Pancreas (tissue), 10 donors: ENCODE measurements around the gene BUB1B. TPM values are rescaled to one million over a fixed set of nuclear protein-coding genes. Genes with fewer than 3 reads are reported as not detected.
A peak's percentile ranks its signal among the peaks of the same experiment; 100 is the strongest.
"Not testable (repeated sequence)": the region's sequence is repeated elsewhere in the genome, so short reads cannot be mapped to it uniquely, and the experiment has no call there.

ENCODE experiments used
- ATAC-seq, 4 donors: fragments of 200-7000 bp; cut with Tn5 transposase; one replicate each; pipeline versions ENCODE4 v1.8.0 to v1.9.1; 2020; ENCODE audit warnings: mild to moderate bottlenecking in 4 of 4, moderate library complexity in 4 of 4
- DNase-seq, 6 donors: peaks; one replicate each; pipeline ENCODE4 v3.0.0-alpha.2; 2020
- FAIRE-seq: peaks from 2 replicates; lab custom pipeline; 2012; peaks lifted over from hg19 to GRCh38; lab: Jason Lieb, UNC
- H3K27ac ChIP-seq, 4 donors: fragments of 200-600 bp; sonication (generic); 1 replicate in 3 of 4; 2 replicates in 1 of 4; pipeline versions ENCODE4 v1.5.0 to v1.8.0; 2020
- H3K27me3 ChIP-seq, 4 donors: fragments of 200-600 bp; one replicate each; pipeline ENCODE4 v1.8.0; 2021
- H3K36me3 ChIP-seq, 3 donors: fragments of 200-600 bp; sonication (generic) in 1 of 3; one replicate each; pipeline versions ENCODE4 v1.5.0 to v1.8.0; 2020 to 2021
- H3K4me1 ChIP-seq, 3 donors: fragments of 200-600 bp; one replicate each; pipeline ENCODE4 v1.8.0; 2021
- H3K4me3 ChIP-seq, 4 donors: fragments of 200-600 bp; sonication (generic) in 2 of 4; one replicate each; pipeline versions ENCODE4 v1.5.0 to v1.8.0; 2020 to 2021
- H3K9me3 ChIP-seq, 4 donors: fragments of 200-600 bp; one replicate each; pipeline ENCODE4 v1.8.0; 2021
- WGBS, 2 donors: extraction: QIAGEN DNeasy Blood & Tissue Kit; methylation state at CpG; one replicate each; pipeline ENCODE4 v1.1.7; 2013; 5-methylcytosine and 5-hydroxymethylcytosine counted together
- intact Hi-C, 3 donors: fragments of 100-400 bp; cut with DNase I; formaldehyde crosslinking; loops; one replicate each; pipeline versions ENCODE4 v1.11.1 to v1.14.2; 2022
- polyA plus RNA-seq, 2 donors: library from polyadenylated mRNA; stranded (reverse); fragments of 200-250 nt; gene quantifications; one replicate each; pipeline ENCODE4 v1.2.3, GENCODE V29; 2013
- total RNA-seq, 6 donors: library from RNA; stranded (reverse); fragmentation: NEBNext Ultra II Directional in 4 of 6; extraction: Animal tissue kit (Norgen Biotek cat#: 25700) in 4 of 6; gene quantifications; one replicate each; pipeline versions ENCODE4 v1.2.1 to v1.2.4, GENCODE V29; 2021 to 2023
- TF ChIP-seq, protein P1 (sequence below), 4 donors: fragments of 200-600 bp; sonication (generic) in 3 of 4; IDR thresholded peaks; one replicate each; pipeline versions ENCODE4 v1.5.0 to v1.8.0; 2021; ENCODE audit warnings: antibody characterized with exemption in 4 of 4
- donor health status: healthy with polysubstance abuse.
- donor health status: DM: no; HTN: no; CAD: no; lungs with moderate emphysema.
- donor health status: DM: no; HTN: no; CAD: no.
- donor health status: control.
- donor health status: control.
- donor health status: Bipolar disorder and iron deficiency.
- donor health status: DM: yes; HTN: yes; CAD: no.
- donor health status: DM: no; HTN: no; CAD: no.
- donor health status: DM: no; HTN: no; CAD: no.
- donor health status: DM: yes; HTN: yes; CAD: no.

BUB1B gene
- total and polyA plus RNA-seq, 8 donors = 0.09 to 1.9 (median 1.0) TPM; not detected in 2

DNA sequence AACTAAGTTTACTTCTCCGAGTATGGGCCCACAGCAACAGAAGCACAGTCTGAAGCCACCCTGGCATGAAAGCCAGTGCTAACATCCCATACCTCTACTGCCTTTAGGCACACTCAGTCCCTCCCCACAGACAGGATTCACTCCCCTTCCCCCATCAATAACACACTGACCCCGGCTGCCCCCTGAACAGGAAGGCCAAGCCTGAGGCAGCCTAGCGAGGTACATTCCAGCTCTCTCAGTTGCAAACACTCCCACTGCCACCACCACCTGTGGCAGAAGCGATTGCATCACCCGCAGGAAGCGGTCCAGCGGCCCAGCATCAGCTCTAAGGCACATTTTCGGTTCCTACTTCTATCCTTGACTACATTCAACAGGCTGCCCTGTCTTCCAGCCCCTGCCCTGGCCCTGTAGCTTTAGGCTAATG is 45.2 kb upstream of the BUB1B start:
- TF ChIP-seq, protein P1, sequence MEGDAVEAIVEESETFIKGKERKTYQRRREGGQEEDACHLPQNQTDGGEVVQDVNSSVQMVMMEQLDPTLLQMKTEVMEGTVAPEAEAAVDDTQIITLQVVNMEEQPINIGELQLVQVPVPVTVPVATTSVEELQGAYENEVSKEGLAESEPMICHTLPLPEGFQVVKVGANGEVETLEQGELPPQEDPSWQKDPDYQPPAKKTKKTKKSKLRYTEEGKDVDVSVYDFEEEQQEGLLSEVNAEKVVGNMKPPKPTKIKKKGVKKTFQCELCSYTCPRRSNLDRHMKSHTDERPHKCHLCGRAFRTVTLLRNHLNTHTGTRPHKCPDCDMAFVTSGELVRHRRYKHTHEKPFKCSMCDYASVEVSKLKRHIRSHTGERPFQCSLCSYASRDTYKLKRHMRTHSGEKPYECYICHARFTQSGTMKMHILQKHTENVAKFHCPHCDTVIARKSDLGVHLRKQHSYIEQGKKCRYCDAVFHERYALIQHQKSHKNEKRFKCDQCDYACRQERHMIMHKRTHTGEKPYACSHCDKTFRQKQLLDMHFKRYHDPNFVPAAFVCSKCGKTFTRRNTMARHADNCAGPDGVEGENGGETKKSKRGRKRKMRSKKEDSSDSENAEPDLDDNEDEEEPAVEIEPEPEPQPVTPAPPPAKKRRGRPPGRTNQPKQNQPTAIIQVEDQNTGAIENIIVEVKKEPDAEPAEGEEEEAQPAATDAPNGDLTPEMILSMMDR (IDR thresholded peaks at IDR 0.05) = no peak
- Histone ChIP-seq H3K36me3 (no peaks in the 10 kb centered on the region), H3K4me3 (no peak overlapping the region), H3K9me3 (no peaks in the 10 kb centered on the region), H3K27me3 (no peaks in the 10 kb centered on the region), H3K4me1 (peaks cover 0 to 9% (median 0%) of the 10 kb centered on the region in 3 donors), H3K27ac (peak overlapping the region in 2 of 4 donors; percentile 29 to 47)
- no peak for FAIRE-seq
- 15 to 21% methylated on average over 8 of the region's 8 CpGs for WGBS, 2 donors
- peak; percentile 93 to 98 (median 94) for ATAC-seq
- intact Hi-C loops = loop anchor here in 1 of 3 donors (5.0 kb wide), 1 partner anchor 37 kb away; no protein-coding TSS in a partner anchor
- DNase-seq = peak; percentile 77 to 86 (median 82)

DNA sequence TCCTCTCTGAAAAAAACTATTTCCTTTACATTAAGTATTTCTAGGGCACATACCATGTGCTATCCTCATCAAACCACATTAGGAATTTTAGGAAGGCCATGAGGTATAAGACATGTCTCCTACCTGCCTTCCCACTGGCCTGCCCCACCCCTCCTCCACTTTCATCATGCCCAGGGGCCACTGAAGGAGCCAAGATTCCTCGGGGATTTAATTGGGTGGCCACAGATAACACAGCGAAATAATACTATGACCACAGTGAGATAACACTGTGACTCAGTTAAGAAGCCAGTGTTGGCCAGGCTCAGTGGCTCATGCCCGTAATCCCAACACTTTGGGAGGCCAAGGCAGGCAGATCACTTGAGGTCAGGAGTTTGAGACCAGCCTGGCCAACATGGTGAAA is 42.4 kb upstream of the BUB1B start:
- WGBS, 2 donors = 50 to 64% methylated on average over 3 of the region's 3 CpGs
- Histone ChIP-seq H3K9me3 (no peaks in the 10 kb centered on the region), H3K4me1 (peaks cover 0 to 9% (median 0%) of the 10 kb centered on the region in 3 donors), H3K27ac (no peak overlapping the region), H3K27me3 (no peaks in the 10 kb centered on the region), H3K4me3 (no peak overlapping the region), H3K36me3 (no peaks in the 10 kb centered on the region)
- intact Hi-C loops = loop anchor here in 1 of 3 donors (5.0 kb wide), 1 partner anchor 34 kb away; no protein-coding TSS in a partner anchor
- TF ChIP-seq, protein P1 (IDR thresholded peaks at IDR 0.05) = no peak
- ATAC-seq (no peak), FAIRE-seq (no peak), DNase-seq (no peak)

DNA sequence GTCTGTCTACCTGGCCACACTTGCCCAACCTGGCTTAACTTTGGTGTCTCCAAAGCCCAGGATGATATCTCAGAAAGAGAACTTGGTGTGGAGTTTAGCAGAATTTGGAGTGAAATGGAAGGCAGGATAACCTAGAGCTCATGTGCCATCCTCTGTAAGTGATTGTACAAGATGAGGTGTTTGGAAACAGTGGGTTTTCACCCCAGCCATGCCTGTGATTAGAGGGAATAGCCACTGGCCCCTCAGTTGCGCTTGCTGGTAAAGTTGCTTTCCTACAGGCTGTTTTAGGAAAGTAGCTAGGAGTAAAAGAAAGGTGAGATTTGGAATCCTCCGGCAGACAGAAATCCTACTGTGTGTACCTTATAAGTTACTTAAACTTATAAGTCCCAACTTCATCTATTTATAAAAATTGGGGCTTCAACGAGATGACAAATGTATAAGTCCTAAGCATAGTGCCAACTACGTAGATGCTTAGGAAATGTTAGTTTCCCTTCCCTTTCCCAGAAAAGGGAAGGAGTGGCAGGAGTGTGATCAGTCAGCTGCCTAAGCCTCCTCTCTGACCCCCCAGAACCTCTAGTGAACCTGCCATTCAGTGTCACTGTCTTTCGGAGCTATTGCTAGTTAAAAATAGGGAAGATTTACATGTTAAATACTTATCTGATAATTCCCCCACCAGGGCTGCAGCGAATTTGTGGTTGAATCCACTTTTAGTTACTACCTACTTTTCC is 38.8 kb upstream of the BUB1B start:
- WGBS, 2 donors = 77 to 82% methylated on average over 6 of the region's 6 CpGs
- intact Hi-C loops = no loop called here
- no peak overlapping the region for H3K4me3 ChIP-seq
- ATAC-seq (peak in 2 of 4 donors; percentile 48 to 57), FAIRE-seq (no peak), DNase-seq (no peak)
- H3K27ac ChIP-seq = no peak overlapping the region
- no peaks in the 10 kb centered on the region for H3K9me3 ChIP-seq
- TF ChIP-seq, protein P1 (IDR thresholded peaks at IDR 0.05) = no peak
- peaks cover 3 to 8% (median 4%) of the 10 kb centered on the region in 3 donors for H3K4me1 ChIP-seq
- H3K36me3 ChIP-seq = no peaks in the 10 kb centered on the region
- H3K27me3 ChIP-seq = no peaks in the 10 kb centered on the region

DNA sequence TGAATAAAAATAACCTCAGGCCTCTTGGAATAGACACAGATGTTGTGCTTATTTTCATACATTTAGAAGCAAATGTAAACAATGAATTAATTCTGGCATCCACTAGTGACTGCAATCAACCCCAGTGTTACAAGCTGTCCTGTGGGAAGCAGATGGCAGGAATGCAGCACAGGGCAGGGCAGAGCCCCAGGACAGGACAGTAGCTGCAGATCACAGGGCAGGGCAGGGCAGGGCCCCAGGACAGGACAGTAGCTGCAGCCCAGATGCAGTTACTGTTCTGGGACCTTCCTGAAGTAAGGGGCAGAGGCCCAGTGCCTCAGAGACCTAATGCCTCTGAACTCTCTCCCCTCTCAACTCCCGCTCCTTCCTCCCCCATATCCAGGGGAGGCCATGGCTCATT is 37.9 kb upstream of the BUB1B start:
- DNase-seq, H3K36me3 ChIP-seq, H3K27ac ChIP-seq, H3K27me3 ChIP-seq, H3K4me3 ChIP-seq, ATAC-seq, H3K4me1 ChIP-seq, intact Hi-C loops, H3K9me3 ChIP-seq, FAIRE-seq: not testable (repeated sequence)
- 100% methylated on average over 1 of the region's 1 CpG; no CpG with 5 or more reads in 1 of the 2 donors for WGBS, 2 donors

DNA sequence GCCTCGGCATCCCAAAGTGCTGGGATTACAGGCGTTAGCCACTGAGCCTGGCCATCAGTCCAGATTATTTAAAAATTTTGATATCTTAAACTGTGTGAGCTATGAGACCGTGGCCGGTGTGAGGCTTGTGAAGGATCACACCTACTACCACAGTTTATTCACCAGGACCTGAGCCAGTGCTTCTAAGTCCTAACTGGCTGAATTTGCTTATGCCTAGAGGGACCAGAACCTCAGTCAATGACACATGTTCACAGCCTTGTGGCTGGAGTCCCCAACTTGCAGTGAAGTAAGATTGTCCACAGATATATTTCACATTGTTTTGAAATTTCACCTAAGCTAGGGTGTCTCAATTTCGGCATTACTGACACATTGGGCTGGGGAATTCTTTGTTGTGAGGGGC is 37.0 kb upstream of the BUB1B start:
- H3K27me3 ChIP-seq, DNase-seq, FAIRE-seq, H3K9me3 ChIP-seq, H3K27ac ChIP-seq, ATAC-seq, H3K4me3 ChIP-seq, H3K36me3 ChIP-seq, H3K4me1 ChIP-seq, intact Hi-C loops: not testable (repeated sequence)
- 88 to 97% methylated on average over 4 to 5 of the region's 5 CpGs for WGBS, 2 donors

DNA sequence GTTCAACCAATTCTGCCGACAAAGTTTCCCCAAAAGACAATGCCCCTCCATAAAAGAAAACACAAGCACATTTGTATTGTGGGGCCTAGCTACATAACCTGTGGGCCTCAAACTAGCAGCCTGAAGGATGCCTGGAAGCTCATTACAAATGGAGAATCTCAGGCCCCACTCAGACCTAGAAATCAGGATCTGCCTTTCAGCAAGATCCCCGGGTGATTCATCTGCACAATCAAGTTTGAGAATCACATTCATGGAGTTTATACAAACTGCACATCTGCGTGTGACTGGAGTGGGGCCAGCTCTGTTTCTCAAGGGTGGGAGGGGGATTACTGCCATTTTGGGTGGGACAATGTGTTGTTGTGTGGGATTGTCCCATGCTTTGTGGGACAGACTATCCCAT is 36.5 kb upstream of the BUB1B start:
- H3K9me3 ChIP-seq, H3K4me1 ChIP-seq, ATAC-seq, H3K27me3 ChIP-seq, DNase-seq, FAIRE-seq, H3K4me3 ChIP-seq, H3K36me3 ChIP-seq, H3K27ac ChIP-seq, intact Hi-C loops: not testable (repeated sequence)
- 79 to 88% methylated on average over 3 of the region's 3 CpGs for WGBS, 2 donors

DNA sequence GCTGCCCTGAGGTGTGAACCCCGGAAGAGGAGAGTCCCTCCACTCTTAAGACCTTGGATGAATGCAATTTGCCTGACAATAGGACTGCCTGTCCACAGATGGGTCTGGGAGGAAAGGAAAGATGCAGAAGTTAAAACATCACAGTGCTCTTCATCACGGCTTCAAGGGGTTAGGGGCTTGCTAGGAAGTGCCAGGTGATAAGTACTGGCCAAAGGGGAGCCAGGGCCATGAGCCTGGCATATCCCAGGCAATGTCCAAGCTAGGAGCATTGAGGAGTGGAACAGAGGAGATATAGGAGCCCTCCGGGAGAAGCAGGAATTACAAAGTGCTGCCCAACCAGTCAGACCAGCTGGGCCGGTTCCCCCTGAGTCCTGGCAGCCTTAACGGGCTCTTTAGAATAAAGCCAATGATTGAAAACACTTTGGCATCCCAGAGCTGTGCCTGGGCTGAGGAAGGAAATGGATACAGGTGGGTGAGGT is 36.0 kb upstream of the BUB1B start:
- ATAC-seq = peak; percentile 92 to 95 (median 92)
- H3K4me3 ChIP-seq, H3K27me3 ChIP-seq, intact Hi-C loops, H3K27ac ChIP-seq, H3K36me3 ChIP-seq, H3K9me3 ChIP-seq, FAIRE-seq, H3K4me1 ChIP-seq: not testable (repeated sequence)
- 29 to 36% methylated on average over 4 to 5 of the region's 5 CpGs for WGBS, 2 donors
- peak in 2 of 6 donors; percentile 47 to 65 for DNase-seq
